Duodenal mucosa (tissue), 2 donors: Measurements from ENCODE around the gene RGS1.

Experiments
- H3K27ac ChIP-seq: one replicate; pipeline ENCODE4 v1.7.0; 2013; ENCODE audit warnings: low read depth, low read length
- H3K27me3 ChIP-seq, 2 donors: one replicate each; pipeline ENCODE4 v1.7.0; 2013; ENCODE audit warnings: low read length in 2 of 2, control low read depth in 1 of 2; ENCODE audit not compliant: insufficient read depth in 2 of 2, control insufficient read depth in 1 of 2
- H3K36me3 ChIP-seq, 2 donors: one replicate each; pipeline ENCODE4 v1.7.0; 2013; ENCODE audit warnings: low read length in 2 of 2, control low read depth in 1 of 2; ENCODE audit not compliant: insufficient read depth in 2 of 2, control insufficient read depth in 1 of 2
- H3K4me1 ChIP-seq, 2 donors: one replicate each; pipeline ENCODE4 v1.7.0; 2013; ENCODE audit warnings: low read length in 2 of 2, control low read depth in 1 of 2; ENCODE audit not compliant: insufficient read depth in 2 of 2, control insufficient read depth in 1 of 2
- H3K4me3 ChIP-seq, 2 donors: one replicate each; pipeline ENCODE4 v1.7.0; 2013; ENCODE audit warnings: low read length in 2 of 2, low read depth in 1 of 2
- H3K9ac ChIP-seq, 2 donors: one replicate each; pipeline ENCODE4 v1.7.0; 2013; ENCODE audit warnings: low read length in 2 of 2, low read depth in 1 of 2
- H3K9me3 ChIP-seq, 2 donors: one replicate each; pipeline ENCODE4 v1.7.0; 2013; ENCODE audit warnings: low read length in 2 of 2, control low read depth in 1 of 2; ENCODE audit not compliant: control insufficient read depth in 1 of 2

The RGS1 gene

DNA sequence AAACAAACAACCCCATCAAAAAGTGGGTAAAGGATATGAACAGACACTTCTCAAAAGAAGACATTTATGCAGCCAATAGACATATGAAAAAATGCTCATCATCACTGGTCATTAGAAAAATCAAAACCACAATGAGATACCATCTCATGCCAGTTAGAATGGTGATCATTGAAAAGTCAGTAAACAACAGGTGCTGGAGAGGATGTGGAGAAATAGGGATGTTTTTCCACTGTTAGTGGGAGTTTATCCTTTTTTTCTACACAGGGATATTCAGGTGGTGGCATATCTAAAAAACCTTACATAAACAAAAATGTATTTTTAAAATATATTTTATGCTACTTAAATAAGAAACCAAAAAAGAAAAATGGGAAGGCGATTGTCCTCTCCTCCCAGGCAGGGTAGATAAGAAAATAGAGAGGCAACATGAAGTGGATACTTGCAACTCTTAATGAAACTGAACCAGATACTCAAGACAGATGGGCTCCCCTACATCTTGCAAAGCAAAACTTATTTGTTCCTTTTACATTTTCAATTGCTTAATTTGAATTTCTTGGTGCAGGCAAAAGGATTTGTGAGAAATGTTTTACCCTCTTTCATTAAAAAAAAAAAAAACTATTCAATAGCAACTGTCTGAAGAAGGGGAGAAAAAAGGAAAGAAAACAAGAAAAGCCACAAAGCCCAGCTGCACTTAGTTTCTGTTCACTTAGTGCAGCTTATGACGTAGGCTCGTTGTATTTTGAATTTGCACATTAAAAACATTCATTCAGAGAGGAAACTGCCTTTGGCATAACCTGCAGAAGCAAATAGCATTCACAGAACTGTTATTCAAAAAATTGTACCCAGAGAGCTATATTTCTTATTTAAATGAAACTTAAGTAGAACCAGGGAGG, 36.9 kb upstream of the RGS1 start:
- Histone ChIP-seq H3K9me3 (no peaks in the 10 kb centered on the region), H3K36me3 (no peaks in the 10 kb centered on the region), H3K4me1 (peaks cover 6 to 12% of the 10 kb centered on the region in 2 donors), H3K4me3 (no peak overlapping the region), H3K27ac (no peak overlapping the region), H3K9ac (peak overlapping the region in 1 of 2 donors; percentile 33), H3K27me3 (no peaks in the 10 kb centered on the region)

DNA sequence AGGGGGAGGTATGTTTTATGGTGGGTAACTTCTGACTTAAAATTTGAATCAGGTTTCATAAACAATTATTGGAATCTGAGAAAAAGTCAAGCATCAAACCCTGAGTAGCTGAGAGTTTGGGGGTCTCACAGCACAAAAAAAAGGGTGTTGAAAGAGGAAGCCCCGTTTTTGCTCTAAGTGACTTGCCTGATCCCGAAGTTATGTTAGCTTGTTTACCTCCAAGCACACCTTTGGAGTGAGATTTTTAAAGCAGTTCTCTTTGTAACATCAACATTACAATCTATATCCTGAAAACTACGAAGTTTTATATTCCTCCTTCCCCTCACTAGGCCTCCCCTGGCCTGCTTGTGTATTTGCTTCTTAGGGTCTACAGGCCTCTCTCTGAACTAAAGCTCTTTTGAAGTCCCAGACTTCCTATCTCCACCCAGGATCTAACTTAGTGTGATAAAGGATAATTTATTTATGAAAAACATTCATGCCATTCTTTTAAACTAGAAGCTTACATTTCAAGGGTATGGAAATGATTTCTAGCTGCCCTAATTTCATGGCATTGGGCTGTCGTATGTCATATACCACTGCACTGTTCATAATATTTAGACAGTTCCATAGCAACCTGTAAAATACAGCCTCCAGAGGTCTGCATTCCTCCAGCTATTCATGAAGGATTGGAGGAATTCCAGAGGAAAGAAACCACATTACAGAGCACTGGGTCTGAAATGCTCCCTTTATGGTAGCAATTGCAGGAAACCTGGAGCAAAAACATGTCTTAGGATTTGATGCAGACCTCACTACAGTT, 36.1 kb upstream of the RGS1 start:
- H3K27ac ChIP-seq: peak overlapping the region; percentile 6
- H3K4me3 ChIP-seq: no peak overlapping the region
- H3K36me3 ChIP-seq: no peaks in the 10 kb centered on the region
- H3K9ac ChIP-seq: peak overlapping the region in 1 of 2 donors; percentile 33
- no peaks in the 10 kb centered on the region for H3K27me3 ChIP-seq
- H3K4me1 ChIP-seq: peaks cover 6 to 12% of the 10 kb centered on the region in 2 donors
- no peaks in the 10 kb centered on the region for H3K9me3 ChIP-seq

DNA sequence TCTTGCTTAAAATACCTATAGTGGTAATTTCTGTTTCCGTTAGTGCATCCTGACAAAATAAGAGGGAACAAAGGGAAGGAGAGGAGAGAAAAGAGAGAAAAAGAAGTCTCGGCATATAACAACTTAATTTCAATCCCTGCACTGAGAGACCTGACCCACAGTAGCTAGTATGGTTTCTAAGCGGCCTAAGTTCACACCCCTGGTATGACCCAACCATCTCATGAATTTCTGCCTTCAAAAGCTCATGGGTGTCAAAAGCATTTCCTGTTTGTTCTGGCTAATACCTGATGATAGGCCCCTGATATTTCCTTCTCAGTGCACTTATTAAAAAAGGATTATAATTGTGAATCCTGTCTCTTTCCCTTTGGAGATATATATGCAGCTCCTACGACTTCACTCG, 32.1 kb upstream of the RGS1 start:
- H3K27me3 ChIP-seq: no peaks in the 10 kb centered on the region
- peaks cover 12 to 14% of the 10 kb centered on the region in 2 donors for H3K4me1 ChIP-seq
- no peaks in the 10 kb centered on the region for H3K36me3 ChIP-seq
- no peak overlapping the region for H3K27ac ChIP-seq
- H3K9ac ChIP-seq: no peak overlapping the region
- no peaks in the 10 kb centered on the region for H3K9me3 ChIP-seq
- no peak overlapping the region for H3K4me3 ChIP-seq

DNA sequence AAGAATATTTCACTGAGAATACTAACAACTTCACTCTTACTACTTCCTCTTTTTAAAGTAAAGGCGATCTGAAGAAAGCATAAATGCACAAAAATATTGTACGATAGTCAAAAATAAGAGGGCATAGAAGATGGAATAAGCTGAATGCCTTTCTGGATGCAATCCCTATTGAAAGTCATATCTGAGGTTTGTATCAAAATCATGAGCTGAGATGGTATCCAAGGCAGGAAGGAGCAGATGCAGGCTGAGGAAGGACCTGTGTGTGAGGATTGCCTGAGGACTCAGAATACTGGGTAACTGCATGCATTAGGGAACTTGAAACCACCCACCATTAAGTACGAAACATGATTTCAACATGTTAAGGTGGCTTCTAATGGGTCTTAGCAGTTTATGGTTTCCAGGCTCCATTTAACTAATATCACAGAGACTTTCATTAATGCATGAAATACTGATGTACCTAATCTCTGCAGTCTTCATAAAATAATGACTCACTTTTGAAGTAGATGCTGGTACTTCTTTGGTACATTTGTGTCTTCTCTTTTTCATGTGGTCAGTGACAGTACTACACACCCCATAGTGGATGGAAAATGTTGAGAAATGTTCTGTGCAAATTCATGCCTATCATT, 29.6 kb upstream of the RGS1 start:
- H3K36me3 ChIP-seq: no peaks in the 10 kb centered on the region
- H3K9ac ChIP-seq: no peak overlapping the region
- H3K4me3 ChIP-seq: no peak overlapping the region
- H3K27me3 ChIP-seq: no peaks in the 10 kb centered on the region
- peaks cover 0 to 8% of the 10 kb centered on the region in 2 donors for H3K4me1 ChIP-seq
- H3K9me3 ChIP-seq: no peaks in the 10 kb centered on the region
- H3K27ac ChIP-seq: no peak overlapping the region

DNA sequence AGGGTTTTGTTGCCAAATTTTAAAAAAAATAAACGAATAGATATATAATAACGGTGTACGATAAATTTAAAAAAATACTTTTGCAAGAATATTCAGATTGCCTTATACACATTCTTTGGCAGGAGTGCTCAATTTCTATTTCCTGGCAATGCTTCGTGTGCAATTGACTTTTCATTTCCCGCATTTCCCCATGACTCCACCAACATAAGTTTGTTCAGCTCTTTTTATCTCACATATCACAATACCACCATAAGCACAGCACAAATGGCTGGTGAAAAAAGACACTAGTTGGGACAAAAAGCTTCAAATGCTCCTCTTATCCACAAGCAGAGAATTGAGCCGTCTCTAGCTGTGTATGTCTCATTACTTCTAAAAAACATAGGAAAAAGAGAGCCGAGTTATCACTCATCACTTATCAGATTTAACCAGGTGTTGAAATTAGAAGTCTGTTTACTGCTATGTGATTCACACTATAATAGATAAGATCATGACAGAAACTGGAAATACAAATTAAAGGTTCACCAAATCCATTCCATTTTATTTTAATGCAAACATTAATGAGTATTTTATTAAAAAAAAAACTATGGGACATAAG, 28.9 kb upstream of the RGS1 start:
- Histone ChIP-seq H3K27ac (no peak overlapping the region), H3K9ac (no peak overlapping the region), H3K4me1 (peaks cover 0 to 8% of the 10 kb centered on the region in 2 donors), H3K27me3 (no peaks in the 10 kb centered on the region), H3K4me3 (no peak overlapping the region), H3K9me3 (no peaks in the 10 kb centered on the region), H3K36me3 (no peaks in the 10 kb centered on the region)

DNA sequence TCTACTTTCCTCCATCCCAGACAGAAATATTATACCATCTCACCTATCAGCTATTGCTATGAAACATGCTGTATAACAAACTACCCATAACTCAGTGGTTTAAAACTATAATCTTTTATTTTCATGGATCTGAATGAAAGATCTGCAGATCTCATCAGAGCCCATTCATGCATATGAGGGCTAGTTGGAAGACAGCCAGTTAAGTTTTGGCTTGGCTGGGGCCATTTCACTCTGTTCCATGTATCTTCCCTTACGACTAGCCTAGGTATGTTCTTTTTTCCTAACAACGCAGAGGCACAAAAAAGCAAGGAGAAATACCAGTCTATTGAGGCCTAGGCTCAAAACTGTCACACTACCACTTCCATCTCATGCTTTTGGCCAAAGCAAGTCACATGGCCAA, 28.1 kb upstream of the RGS1 start:
- H3K4me3 ChIP-seq: no peak overlapping the region
- H3K4me1 ChIP-seq: peaks cover 0 to 8% of the 10 kb centered on the region in 2 donors
- H3K27ac ChIP-seq: no peak overlapping the region
- H3K27me3 ChIP-seq: no peaks in the 10 kb centered on the region
- H3K9ac ChIP-seq: no peak overlapping the region
- no peaks in the 10 kb centered on the region for H3K36me3 ChIP-seq
- H3K9me3 ChIP-seq: no peaks in the 10 kb centered on the region

DNA sequence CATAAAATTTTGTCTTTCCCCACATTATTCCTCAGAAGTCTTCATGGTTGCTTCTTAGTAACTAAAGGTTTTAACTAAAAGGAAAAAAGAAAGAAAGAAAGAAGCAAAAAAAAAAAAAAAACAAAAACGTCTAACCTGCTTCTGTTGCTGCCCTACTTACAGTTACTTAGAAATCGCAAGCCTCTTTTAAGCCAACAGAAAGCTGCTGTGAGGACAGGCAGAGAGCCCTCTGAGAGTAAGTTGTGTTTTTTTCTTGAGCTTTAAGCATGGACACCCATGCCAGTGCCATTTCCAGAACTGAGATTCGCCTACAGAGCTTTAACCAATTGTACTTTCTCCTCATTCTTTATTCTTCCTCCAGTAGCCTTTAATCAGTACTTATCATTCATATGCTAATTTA, 25.6 kb upstream of the RGS1 start:
- no peaks in the 10 kb centered on the region for H3K36me3 ChIP-seq
- no peak overlapping the region for H3K4me3 ChIP-seq
- H3K9me3 ChIP-seq: no peaks in the 10 kb centered on the region
- peaks cover 0 to 5% of the 10 kb centered on the region in 2 donors for H3K4me1 ChIP-seq
- H3K27ac ChIP-seq: no peak overlapping the region
- H3K27me3 ChIP-seq: no peaks in the 10 kb centered on the region
- no peak overlapping the region for H3K9ac ChIP-seq

DNA sequence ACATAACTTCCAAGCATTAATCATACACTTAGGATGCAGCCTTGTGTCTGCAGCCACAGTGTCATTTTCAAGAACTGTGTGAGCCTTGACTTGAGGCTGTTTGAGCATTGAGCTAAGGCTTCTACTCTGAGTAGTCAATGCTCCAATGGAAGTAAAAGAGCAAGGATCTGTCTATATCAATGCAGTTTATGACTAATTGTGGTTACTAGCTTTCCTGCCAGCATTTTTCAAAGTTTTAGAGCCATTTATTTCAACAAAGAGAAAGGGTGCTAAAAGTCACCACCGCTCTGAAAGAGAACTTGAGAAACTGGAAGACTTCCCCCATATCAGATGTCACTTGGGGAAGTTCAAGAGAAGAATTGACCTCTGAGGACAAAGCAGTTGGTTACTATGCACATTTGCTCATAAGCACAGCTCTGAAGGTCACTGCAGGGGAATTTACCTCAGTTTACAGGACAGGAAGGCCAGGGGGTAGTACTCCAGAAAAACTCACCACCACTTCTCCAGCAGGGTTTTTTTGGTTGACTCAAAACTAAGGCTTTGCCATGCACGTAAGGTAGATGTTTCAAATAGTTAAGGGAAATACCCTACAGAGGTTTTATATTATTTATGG, 24.5 kb upstream of the RGS1 start:
- Histone ChIP-seq H3K27me3 (no peaks in the 10 kb centered on the region), H3K9me3 (no peaks in the 10 kb centered on the region), H3K27ac (no peak overlapping the region), H3K36me3 (no peaks in the 10 kb centered on the region), H3K4me3 (no peak overlapping the region), H3K9ac (no peak overlapping the region), H3K4me1 (no peaks in the 10 kb centered on the region)

DNA sequence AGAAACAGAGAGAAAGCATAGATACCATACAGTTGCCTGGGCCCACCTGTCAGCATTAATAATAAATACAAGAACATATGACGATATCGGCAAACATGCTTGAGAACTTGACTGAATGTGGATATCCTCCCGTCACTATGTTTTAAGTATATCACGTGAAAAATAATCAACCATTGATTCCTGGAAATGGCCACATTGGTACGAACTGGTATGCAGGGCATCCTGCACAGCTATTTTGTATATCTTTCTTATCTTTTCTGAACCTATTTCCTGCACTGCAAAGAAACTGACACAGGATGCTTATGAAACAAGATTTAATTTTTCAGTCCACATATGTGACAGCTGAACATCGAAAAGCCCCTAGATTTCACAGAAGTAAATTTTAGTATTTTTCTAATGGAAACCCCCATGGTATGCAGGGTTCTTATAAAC, 22.8 kb upstream of the RGS1 start:
- no peak overlapping the region for H3K27ac ChIP-seq
- H3K4me3 ChIP-seq: no peak overlapping the region
- H3K4me1 ChIP-seq: no peaks in the 10 kb centered on the region
- H3K9me3 ChIP-seq: no peaks in the 10 kb centered on the region
- no peaks in the 10 kb centered on the region for H3K27me3 ChIP-seq
- H3K36me3 ChIP-seq: no peaks in the 10 kb centered on the region
- no peak overlapping the region for H3K9ac ChIP-seq
